Fibroblast of pulmonary artery (primary cell): Measurements from ENCODE around the gene ASGR1.

Source experiments
- DNase-seq: peaks from one replicate; pipeline ENCODE4 v3.0.0-alpha.2; 2010; ENCODE audit warnings: low read depth
- H3K4me3 ChIP-seq: replicated peaks from 2 replicates; pipeline ENCODE4 v1.5.1; 2011; ENCODE audit warnings: low read depth, mild to moderate bottlenecking, control low read depth, low read length, moderate library complexity
- CTCF ChIP-seq: IDR thresholded peaks from 2 replicates; pipeline ENCODE4 v1.5.1; 2011; ENCODE audit warnings: mild to moderate bottlenecking, control low read depth, low read length, inconsistent platforms; ENCODE audit errors: missing control alignments

ASGR1 gene

GRCh38 chr17:7179317-7180254 lies at the start of gene ASGR1:
TSS of gene ASGR1 (minus strand) at chr17:7179370. CDS start at chr17:7178563, 807 bp downstream.
- TF ChIP-seq CTCF = no peak
- DNase-seq = no peak
- peak within 1 kb of the TSS; percentile 58 for H3K4me3 ChIP-seq

- no peak for TF ChIP-seq CTCF
- H3K4me3 ChIP-seq = no peak overlapping the region
- no peak for DNase-seq
These were observed 49.8 kb upstream of the ASGR1 start for GRCh38 chr17:7228920-7229319.

GRCh38 chr17:7226721-7227710 lies 47.8 kb upstream of the ASGR1 start:
- DNase-seq = no peak
- H3K4me3 ChIP-seq = no peak overlapping the region
- TF ChIP-seq CTCF = no peak

GRCh38 chr17:7225711-7226331 lies 46.7 kb upstream of the ASGR1 start:
- no peak for DNase-seq
- TF ChIP-seq CTCF = no peak
- no peak overlapping the region for H3K4me3 ChIP-seq

- no peak for TF ChIP-seq CTCF
- DNase-seq = no peak
- H3K4me3 ChIP-seq = no peak overlapping the region
These were observed 45.5 kb upstream of the ASGR1 start for GRCh38 chr17:7224661-7225111.

- TF ChIP-seq CTCF = no peak
- no peak overlapping the region for H3K4me3 ChIP-seq
- DNase-seq = no peak
These were observed 44.9 kb upstream of the ASGR1 start for GRCh38 chr17:7224110-7224509.
